Fibroblast of skin of right biceps (primary cell): ENCODE data around the gene CLDN3.
"Not testable (repeated sequence)": the region's sequence is repeated elsewhere in the genome, so short reads cannot be mapped to it uniquely, and the experiment has no call there.

Experiments used
- DNase-seq: peaks from one replicate; pipeline ENCODE4 v3.0.0-alpha.2; 2013

The CLDN3 gene

GRCh38 chr7:73770002-73770859 is at the start of gene CLDN3:
TSS of gene CLDN3 (minus strand) at chr7:73770270. CDS start at chr7:73770049, 221 bp downstream.
- DNase-seq: peak; percentile 12

GRCh38 chr7:73817121-73817520 is 47.1 kb upstream of the CLDN3 start:
- DNase-seq: no peak

GRCh38 chr7:73815436-73815835 is 45.4 kb upstream of the CLDN3 start:
- no peak for DNase-seq

GRCh38 chr7:73812996-73813395 is 42.9 kb upstream of the CLDN3 start:
- peak; percentile 25 for DNase-seq

- DNase-seq: peak; percentile 62
Measured at GRCh38 chr7:73811760-73812168, 41.7 kb upstream of the CLDN3 start.

- no peak for DNase-seq
Measured at GRCh38 chr7:73810998-73811360, 40.9 kb upstream of the CLDN3 start.

- no peak for DNase-seq
Measured at GRCh38 chr7:73809467-73809951, 39.4 kb upstream of the CLDN3 start.

GRCh38 chr7:73802459-73802858 is 32.4 kb upstream of the CLDN3 start:
- no peak for DNase-seq

GRCh38 chr7:73801577-73801976 is 31.5 kb upstream of the CLDN3 start:
- no peak for DNase-seq

GRCh38 chr7:73799282-73800141 is 29.4 kb upstream of the CLDN3 start:
- no peak for DNase-seq

- not testable (repeated sequence) for DNase-seq
Measured at GRCh38 chr7:73797176-73797575, 27.1 kb upstream of the CLDN3 start.

GRCh38 chr7:73796656-73797055 is 26.6 kb upstream of the CLDN3 start:
- DNase-seq: not testable (repeated sequence)

- not testable (repeated sequence) for DNase-seq
Measured at GRCh38 chr7:73795188-73795587, 25.1 kb upstream of the CLDN3 start.

GRCh38 chr7:73791170-73791690 is 21.2 kb upstream of the CLDN3 start:
- DNase-seq: not testable (repeated sequence)

GRCh38 chr7:73789051-73789450 is 19.0 kb upstream of the CLDN3 start:
- DNase-seq: no peak

- not testable (repeated sequence) for DNase-seq
Measured at GRCh38 chr7:73787786-73788048, 17.6 kb upstream of the CLDN3 start.

- no peak for DNase-seq
Measured at GRCh38 chr7:73786588-73786987, 16.5 kb upstream of the CLDN3 start.

- no peak for DNase-seq
Measured at GRCh38 chr7:73779517-73779916, 9.4 kb upstream of the CLDN3 start.

GRCh38 chr7:73778801-73779389 is 8.8 kb upstream of the CLDN3 start:
- no peak for DNase-seq

GRCh38 chr7:73774923-73775322 is 4.9 kb upstream of the CLDN3 start:
- DNase-seq: peak; percentile 54

- DNase-seq: no peak
Measured at GRCh38 chr7:73773700-73774517, 3.8 kb upstream of the CLDN3 start.
